ENCODE measurements around the gene ATOSA. TPM values are rescaled to one million over a fixed set of nuclear protein-coding genes. Genes with fewer than 3 reads are reported as not detected.
A peak's percentile ranks its signal among the peaks of the same experiment; 100 is the strongest.

ATOSA gene
- total RNA-seq, 1 donor from 2014 or later: 26.8 TPM

DNA sequence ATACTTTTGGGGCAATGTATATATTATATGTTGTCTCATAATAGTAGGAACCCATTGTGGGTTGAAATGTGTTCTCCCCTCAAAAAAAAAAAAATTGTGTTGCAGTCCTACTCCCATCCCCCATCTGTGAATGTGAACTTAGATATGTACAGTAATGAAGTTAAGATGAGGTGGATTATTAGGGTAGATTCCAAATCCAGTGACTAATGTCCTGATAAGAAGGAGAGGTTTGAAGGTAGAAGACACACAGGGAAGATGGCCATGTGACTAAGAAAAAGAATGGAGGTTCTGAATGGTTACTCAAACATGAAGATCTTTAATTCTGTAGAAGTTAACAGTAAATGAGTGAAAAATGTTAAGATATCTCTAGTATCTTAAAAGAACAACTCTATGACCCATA is 3.0 kb upstream of the ATOSA start:
- Histone ChIP-seq H3K9ac (no peak overlapping the region), H3K4me1 (peaks cover 29% of the 10 kb centered on the region), H4K20me1 (ENCODE audit: low read depth) (no peaks in the 10 kb centered on the region), H3K36me3 (no peaks in the 10 kb centered on the region), H3K9me3 (ENCODE audit: low read depth) (no peaks in the 10 kb centered on the region), H3K27ac (no peak overlapping the region), H3K4me3 (no peak overlapping the region), H3K79me2 (ENCODE audit: low read depth) (no peaks in the 10 kb centered on the region), H3K4me2 (no peak overlapping the region), H3K27me3 (peaks cover 19% of the 10 kb centered on the region), H2AFZ (replicated peaks) (no peak overlapping the region), H3F3A (ENCODE audit: low read depth) (peaks cover 28% of the 10 kb centered on the region)
- DNase-seq (ENCODE audit: low spot score): no peak
- TF ChIP-seq, protein P1, sequence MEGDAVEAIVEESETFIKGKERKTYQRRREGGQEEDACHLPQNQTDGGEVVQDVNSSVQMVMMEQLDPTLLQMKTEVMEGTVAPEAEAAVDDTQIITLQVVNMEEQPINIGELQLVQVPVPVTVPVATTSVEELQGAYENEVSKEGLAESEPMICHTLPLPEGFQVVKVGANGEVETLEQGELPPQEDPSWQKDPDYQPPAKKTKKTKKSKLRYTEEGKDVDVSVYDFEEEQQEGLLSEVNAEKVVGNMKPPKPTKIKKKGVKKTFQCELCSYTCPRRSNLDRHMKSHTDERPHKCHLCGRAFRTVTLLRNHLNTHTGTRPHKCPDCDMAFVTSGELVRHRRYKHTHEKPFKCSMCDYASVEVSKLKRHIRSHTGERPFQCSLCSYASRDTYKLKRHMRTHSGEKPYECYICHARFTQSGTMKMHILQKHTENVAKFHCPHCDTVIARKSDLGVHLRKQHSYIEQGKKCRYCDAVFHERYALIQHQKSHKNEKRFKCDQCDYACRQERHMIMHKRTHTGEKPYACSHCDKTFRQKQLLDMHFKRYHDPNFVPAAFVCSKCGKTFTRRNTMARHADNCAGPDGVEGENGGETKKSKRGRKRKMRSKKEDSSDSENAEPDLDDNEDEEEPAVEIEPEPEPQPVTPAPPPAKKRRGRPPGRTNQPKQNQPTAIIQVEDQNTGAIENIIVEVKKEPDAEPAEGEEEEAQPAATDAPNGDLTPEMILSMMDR (IDR thresholded peaks at IDR 0.05): no peak
- Mint-ChIP-seq H3K4me1 (peaks cover 19% of the 10 kb centered on the region), H3K4me3 (no peak overlapping the region), H3K27me3 (ENCODE audit: insufficient read depth, low read depth) (no peaks in the 10 kb centered on the region), H3K9me3 (no peaks in the 10 kb centered on the region), H3K36me3 (no peaks in the 10 kb centered on the region), H3K27ac (no peak overlapping the region)

DNA sequence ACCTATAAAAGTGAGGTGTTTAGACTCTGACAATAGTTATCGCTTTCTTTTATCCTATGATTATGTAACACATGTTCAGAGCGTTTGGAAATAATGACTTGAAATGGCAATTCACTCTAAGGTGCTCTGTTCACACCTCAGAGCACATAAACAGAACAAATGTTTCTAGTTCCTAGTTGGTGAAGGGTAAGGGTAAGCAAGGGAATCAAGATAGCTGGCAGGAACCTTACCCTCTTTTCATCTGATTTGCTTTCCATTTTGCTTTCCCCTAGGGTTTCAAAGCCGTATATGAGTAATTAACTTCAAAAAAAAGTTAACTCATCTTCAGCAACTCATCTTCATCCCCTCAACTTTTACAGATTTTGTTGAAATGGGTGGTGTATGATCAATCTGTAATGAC is 2.3 kb upstream of the ATOSA start:
- Histone ChIP-seq H3K9ac (no peak overlapping the region), H2AFZ (replicated peaks) (no peak overlapping the region), H3K36me3 (no peaks in the 10 kb centered on the region), H3K27me3 (peaks cover 19% of the 10 kb centered on the region), H3F3A (ENCODE audit: low read depth) (peaks cover 28% of the 10 kb centered on the region), H3K79me2 (ENCODE audit: low read depth) (no peaks in the 10 kb centered on the region), H3K4me2 (no peak overlapping the region), H4K20me1 (ENCODE audit: low read depth) (no peaks in the 10 kb centered on the region), H3K4me1 (peaks cover 30% of the 10 kb centered on the region), H3K9me3 (ENCODE audit: low read depth) (no peaks in the 10 kb centered on the region), H3K27ac (no peak overlapping the region), H3K4me3 (no peak overlapping the region)
- no peak overlapping the region for H3K27ac Mint-ChIP-seq
- no peaks in the 10 kb centered on the region for H3K36me3 Mint-ChIP-seq
- no peaks in the 10 kb centered on the region for H3K27me3 Mint-ChIP-seq (ENCODE audit: insufficient read depth, low read depth)
- H3K9me3 Mint-ChIP-seq: no peaks in the 10 kb centered on the region
- no peak for DNase-seq (ENCODE audit: low spot score)
- TF ChIP-seq EZH2phosphoT487 (IDR thresholded peaks at IDR 0.05) (no peak), EZH2 (IDR thresholded peaks at IDR 0.05) (no peak)
- TF ChIP-seq, protein P1 (IDR thresholded peaks at IDR 0.05): no peak
- H3K4me1 Mint-ChIP-seq: peaks cover 21% of the 10 kb centered on the region
- no peak overlapping the region for H3K4me3 Mint-ChIP-seq

DNA sequence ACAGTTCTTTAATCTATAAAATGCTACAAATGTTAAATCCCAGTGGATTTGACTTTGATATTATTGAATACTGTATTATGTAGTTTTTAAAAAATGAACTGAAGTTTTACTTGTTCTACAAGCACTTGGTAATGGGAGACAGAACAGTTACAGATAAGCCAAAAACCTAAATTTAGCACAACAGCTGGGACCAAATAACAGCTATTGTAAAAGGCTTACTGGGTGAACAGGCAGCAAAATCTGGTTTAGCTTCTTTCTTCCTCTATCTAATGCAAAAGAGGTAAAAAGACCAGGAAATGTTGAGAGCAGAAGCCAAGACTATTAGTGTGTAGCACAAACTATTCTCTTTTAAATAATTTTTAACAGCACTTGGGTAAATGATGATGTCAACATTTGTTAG is 1.6 kb upstream of the ATOSA start:
- Histone ChIP-seq H3F3A (ENCODE audit: low read depth) (peaks cover 28% of the 10 kb centered on the region), H3K36me3 (no peaks in the 10 kb centered on the region), H3K79me2 (ENCODE audit: low read depth) (no peaks in the 10 kb centered on the region), H3K27ac (no peak overlapping the region), H3K27me3 (peaks cover 19% of the 10 kb centered on the region), H4K20me1 (ENCODE audit: low read depth) (no peaks in the 10 kb centered on the region), H3K4me2 (no peak overlapping the region), H3K9ac (no peak overlapping the region), H3K4me1 (peaks cover 30% of the 10 kb centered on the region), H2AFZ (replicated peaks) (no peak overlapping the region), H3K4me3 (no peak overlapping the region), H3K9me3 (ENCODE audit: low read depth) (no peaks in the 10 kb centered on the region)
- no peak for DNase-seq (ENCODE audit: low spot score)
- Mint-ChIP-seq H3K9me3 (no peaks in the 10 kb centered on the region), H3K27ac (no peak overlapping the region), H3K4me1 (peaks cover 23% of the 10 kb centered on the region), H3K36me3 (no peaks in the 10 kb centered on the region), H3K4me3 (peak overlapping the region; percentile 99), H3K27me3 (ENCODE audit: insufficient read depth, low read depth) (no peaks in the 10 kb centered on the region)
- no peak for TF ChIP-seq EZH2 (IDR thresholded peaks at IDR 0.05)
- TF ChIP-seq, protein P1 (IDR thresholded peaks at IDR 0.05): no peak
- no peak for TF ChIP-seq EZH2phosphoT487 (IDR thresholded peaks at IDR 0.05)

DNA sequence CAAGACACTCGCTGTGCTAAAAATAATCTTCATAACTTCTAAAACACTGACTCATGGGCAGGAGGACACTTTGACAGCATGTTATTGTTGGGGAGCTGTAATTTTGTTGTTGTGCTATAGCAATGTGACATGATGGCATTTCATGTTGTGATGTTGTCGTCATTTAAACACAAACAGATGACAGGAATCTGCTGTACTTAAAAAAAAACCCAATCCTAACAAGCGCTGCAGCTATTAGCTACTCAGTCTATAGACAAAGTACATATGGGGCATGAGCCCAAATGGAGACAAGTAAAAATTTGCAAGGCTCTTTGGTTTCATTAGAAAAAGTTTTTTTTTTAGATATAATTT is 828 bp upstream of the ATOSA start:
- no peak overlapping the region for H3K27ac ChIP-seq

More for the DNA sequence above, 828 bp upstream of the ATOSA start:
- no peaks in the 10 kb centered on the region for H3K36me3 ChIP-seq
- no peaks in the 10 kb centered on the region for H3K9me3 ChIP-seq (ENCODE audit: low read depth)
- H3K27me3 ChIP-seq: peaks cover 19% of the 10 kb centered on the region
- Mint-ChIP-seq H3K36me3 (peaks cover 3% of the 10 kb centered on the region), H3K27ac (peak overlapping the region; percentile 77), H3K4me3 (peak overlapping the region; percentile 99), H3K9me3 (no peaks in the 10 kb centered on the region), H3K4me1 (peaks cover 23% of the 10 kb centered on the region), H3K27me3 (ENCODE audit: insufficient read depth, low read depth) (no peaks in the 10 kb centered on the region)
- H3K79me2 ChIP-seq (ENCODE audit: low read depth): no peaks in the 10 kb centered on the region
- H3K9ac ChIP-seq: no peak overlapping the region
- H3K4me2 ChIP-seq: peak overlapping the region; percentile 91
- DNase-seq (ENCODE audit: low spot score): no peak
- H4K20me1 ChIP-seq (ENCODE audit: low read depth): no peaks in the 10 kb centered on the region
- peaks cover 28% of the 10 kb centered on the region for H3F3A ChIP-seq (ENCODE audit: low read depth)
- TF ChIP-seq, protein P1 (IDR thresholded peaks at IDR 0.05): no peak
- TF ChIP-seq EZH2phosphoT487 (IDR thresholded peaks at IDR 0.05): no peak
- TF ChIP-seq EZH2 (IDR thresholded peaks at IDR 0.05): no peak
- H3K4me3 ChIP-seq: peak overlapping the region; percentile 88
- peaks cover 23% of the 10 kb centered on the region for H3K4me1 ChIP-seq
- H2AFZ ChIP-seq (replicated peaks): peak overlapping the region; percentile 98
